PC-9 (cell line): ENCODE measurements around the gene TOMM6.

Source experiments
- CTCF ChIP-seq: fragments of 200-600 bp; sonication (generic); conservative IDR thresholded peaks from 2 replicates; pipeline ENCODE4 v1.6.1; 2017; ENCODE audit warnings: mixed run types, antibody characterized with exemption, mild to moderate bottlenecking, moderate library complexity
- EZH2 ChIP-seq: fragments of 200-600 bp; sonication (generic); IDR thresholded peaks from 2 replicates; pipeline ENCODE4 v1.8.0; 2017; ENCODE audit warnings: antibody characterized with exemption, low read depth

GRCh38 chr6:41822021-41822420, 34.5 kb downstream of the TOMM6 start:
- TF ChIP-seq CTCF (no peak), EZH2 (no peak)
